H1 (cell line): Measurements from ENCODE around the gene STK40. TPM values are rescaled to one million over a fixed set of nuclear protein-coding genes. Genes with fewer than 3 reads are reported as not detected.

Experiments
- CTCF ChIA-PET: fragments of 300-600 bp; sonication (Branson Sonifier 250); formaldehyde crosslinking; loops from one replicate; lab custom pipeline; 2021; ENCODE audit not compliant: partially characterized antibody; lab: Charles Lee
- POLR2A ChIA-PET: fragments of 300-600 bp; sonication (Branson Sonifier 250); formaldehyde crosslinking; loops from one replicate; lab custom pipeline; 2021; ENCODE audit warnings: inconsistent platforms; ENCODE audit not compliant: partially characterized antibody; lab: Charles Lee
- DNase-seq, 2 experiments: peaks; one replicate each; pipeline versions ENCODE4 v3.0.0 to v3.0.0-alpha.2; 2010 to 2022; ENCODE audit warnings: low spot score in 2 of 2, low read depth in 1 of 2, mixed read lengths in 1 of 2
- FAIRE-seq: peaks from 2 replicates; lab custom pipeline; 2011; peaks lifted over from hg19 to GRCh38; lab: Jason Lieb, UNC
- H2AFZ ChIP-seq: 2 replicates; pipeline ENCODE4 v1.8.1; 2012; ENCODE audit warnings: low read length, inconsistent platforms
- H2AK5ac ChIP-seq: 2 replicates; pipeline ENCODE4 v1.6.1; 2013; ENCODE audit warnings: low read depth, low read length
- H2BK120ac ChIP-seq: replicated peaks from 2 replicates; pipeline ENCODE3; 2013; ENCODE audit warnings: low read depth, low read length, inconsistent platforms
- H2BK12ac ChIP-seq: 2 replicates; pipeline ENCODE4 v1.6.1; 2013; ENCODE audit warnings: low read depth, low read length
- H2BK15ac ChIP-seq: 2 replicates; pipeline ENCODE4 v1.6.1; 2013; ENCODE audit warnings: low read length
- H2BK20ac ChIP-seq: 2 replicates; pipeline ENCODE4 v1.6.1; 2013; ENCODE audit warnings: low read length
- H2BK5ac ChIP-seq: 2 replicates; pipeline ENCODE4 v1.6.1; 2013; ENCODE audit warnings: low read depth, low read length
- H3K14ac ChIP-seq: 2 replicates; pipeline ENCODE4 v1.6.1; 2013; ENCODE audit warnings: inconsistent platforms; ENCODE audit not compliant: insufficient read length
- H3K18ac ChIP-seq: 2 replicates; pipeline ENCODE4 v1.6.1; 2013; ENCODE audit warnings: low read length; ENCODE audit errors: extremely low read depth
- H3K23ac ChIP-seq: 2 replicates; pipeline ENCODE4 v1.6.1; 2013; ENCODE audit warnings: inconsistent platforms; ENCODE audit not compliant: insufficient read length
- H3K23me2 ChIP-seq: 2 replicates; pipeline ENCODE4 v1.6.1; 2013; ENCODE audit warnings: low read depth, low read length
- H3K27ac ChIP-seq: 2 replicates; pipeline ENCODE4 v1.6.1; 2011; ENCODE audit warnings: low read depth, low read length, inconsistent platforms
- H3K27me3 ChIP-seq, 4 experiments: replicated peaks in 1 of 4; 1 replicate in 1 of 4; 2 replicates in 3 of 4; pipeline versions ENCODE4 v1.6.1 to v1.8.1; 2011 to 2013; ENCODE audit warnings: low read length in 3 of 4, mild to moderate bottlenecking in 3 of 4, inconsistent platforms in 2 of 4, mixed read lengths in 2 of 4, moderate library complexity in 1 of 4; ENCODE audit not compliant: control insufficient read depth in 3 of 4, insufficient read depth in 3 of 4; ENCODE audit errors: extremely low read depth in 1 of 4
- H3K36me3 ChIP-seq, 4 experiments: 2 replicates each; pipeline versions ENCODE4 v1.6.1 to v1.8.1; 2011 to 2013; ENCODE audit warnings: mild to moderate bottlenecking in 4 of 4, low read length in 3 of 4, moderate library complexity in 2 of 4, control low read depth in 1 of 4, inconsistent platforms in 1 of 4; ENCODE audit not compliant: insufficient read depth in 4 of 4, control insufficient read depth in 2 of 4
- H3K4ac ChIP-seq: replicated peaks from 2 replicates; pipeline ENCODE3; 2013; ENCODE audit warnings: low read length, low read depth, mixed read lengths, inconsistent platforms; ENCODE audit not compliant: insufficient read length
- H3K4me1 ChIP-seq, 4 experiments: replicated peaks in 1 of 4; 1 replicate in 1 of 4; 2 replicates in 3 of 4; pipeline versions ENCODE4 v1.6.1 to v1.8.1; 2011 to 2013; ENCODE audit warnings: low read length in 3 of 4, inconsistent platforms in 2 of 4, mixed read lengths in 1 of 4; ENCODE audit not compliant: insufficient read depth in 4 of 4, control insufficient read depth in 3 of 4
- H3K4me2 ChIP-seq, 2 experiments: 2 replicates each; pipeline versions ENCODE4 v1.6.1 to v1.8.1; 2011 to 2013; ENCODE audit warnings: low read depth in 2 of 2, low read length in 2 of 2, control low read depth in 1 of 2, inconsistent platforms in 1 of 2, mild to moderate bottlenecking in 1 of 2; ENCODE audit not compliant: insufficient read depth in 1 of 2
- H3K4me3 ChIP-seq, 4 experiments: fragments of 200-600, 300-600 bp in 1 of 4; sonication (generic), shearing (Covaris generic), sonication (Bioruptor Twin) in 1 of 4; 2 replicates each; pipeline versions ENCODE4 v1.5.1 to v1.8.1; 2011 to 2016; ENCODE audit warnings: low read length in 4 of 4, low read depth in 3 of 4, control low read depth in 2 of 4, inconsistent platforms in 2 of 4, mild to moderate bottlenecking in 2 of 4, mixed read lengths in 1 of 4, moderate library complexity in 1 of 4; ENCODE audit not compliant: insufficient read depth in 2 of 4; ENCODE audit errors: extremely low read depth in 1 of 4
- H3K56ac ChIP-seq: replicated peaks from 2 replicates; pipeline ENCODE3; 2013; ENCODE audit warnings: low read depth, mild to moderate bottlenecking, mixed read lengths, low read length, inconsistent platforms; ENCODE audit not compliant: insufficient read length
- H3K79me1 ChIP-seq: 2 replicates; pipeline ENCODE4 v1.6.1; 2013; ENCODE audit warnings: low read depth, low read length, control low read depth
- H3K79me2 ChIP-seq, 2 experiments: 2 replicates each; pipeline versions ENCODE4 v1.6.1 to v1.8.1; 2012 to 2013; ENCODE audit warnings: low read length in 2 of 2, mild to moderate bottlenecking in 2 of 2, inconsistent platforms in 1 of 2; ENCODE audit not compliant: insufficient read depth in 2 of 2, control insufficient read depth in 1 of 2
- H3K9ac ChIP-seq, 4 experiments: replicated peaks in 1 of 4; 1 replicate in 1 of 4; 2 replicates in 3 of 4; pipeline versions ENCODE4 v1.6.1 to v1.8.1; 2011 to 2013; ENCODE audit warnings: low read depth in 3 of 4, low read length in 3 of 4, control low read depth in 2 of 4, mild to moderate bottlenecking in 2 of 4, moderate library complexity in 2 of 4, inconsistent platforms in 1 of 4; ENCODE audit errors: extremely low read depth in 1 of 4
- H3K9me3 ChIP-seq, 2 experiments: 2 replicates each; pipeline versions ENCODE4 v1.6.1 to v1.8.1; 2012 to 2013; ENCODE audit warnings: mild to moderate bottlenecking in 2 of 2, moderate library complexity in 2 of 2, control low read depth in 1 of 2, inconsistent platforms in 1 of 2, low read depth in 1 of 2, low read length in 1 of 2, mixed read lengths in 1 of 2; ENCODE audit not compliant: insufficient read depth in 2 of 2
- H4K20me1 ChIP-seq, 2 experiments: replicated peaks in 1 of 2; 2 replicates each; pipeline versions ENCODE3 to v1.8.1; 2011 to 2013; ENCODE audit warnings: inconsistent platforms in 2 of 2, low read length in 2 of 2, mild to moderate bottlenecking in 1 of 2; ENCODE audit not compliant: insufficient read depth in 2 of 2, control insufficient read depth in 1 of 2
- H4K5ac ChIP-seq: 2 replicates; pipeline ENCODE4 v1.6.1; 2013; ENCODE audit warnings: low read length, low read depth, mixed read lengths, inconsistent platforms; ENCODE audit not compliant: insufficient read length
- H4K8ac ChIP-seq: 2 replicates; pipeline ENCODE4 v1.8.0; 2013; ENCODE audit warnings: mild to moderate bottlenecking, moderate library complexity, low read length, inconsistent platforms; ENCODE audit not compliant: insufficient read depth; ENCODE audit errors: extremely low read depth
- H4K91ac ChIP-seq: replicated peaks from 2 replicates; pipeline ENCODE3; 2013; ENCODE audit warnings: low read length, mixed read lengths, inconsistent platforms; ENCODE audit not compliant: insufficient read length
- ASH2L ChIP-seq: fragments of 200-600, 300-600 bp; sonication (generic); IDR thresholded peaks from one replicate; pipeline ENCODE4 v1.7.1; 2017; ENCODE audit warnings: low read length
- BRCA1 ChIP-seq: IDR thresholded peaks from 2 replicates; pipeline ENCODE4 v1.6.1; 2012; ENCODE audit warnings: low read depth, low read length, improper control_type of control experiment
- CTBP2 ChIP-seq: IDR thresholded peaks from 2 replicates; pipeline ENCODE4 v1.7.0; 2011; ENCODE audit warnings: borderline replicate concordance, mild to moderate bottlenecking, moderate library complexity, mixed read lengths, low read length; ENCODE audit not compliant: insufficient read depth, insufficient read length
- GABPA ChIP-seq: IDR thresholded peaks from 2 replicates; pipeline ENCODE4 v1.6.1; 2011; ENCODE audit warnings: mild to moderate bottlenecking, low read length, moderate library complexity, borderline replicate concordance; ENCODE audit not compliant: insufficient read depth
- NRF1 ChIP-seq: IDR thresholded peaks from 2 replicates; pipeline ENCODE4 v1.6.1; 2011; ENCODE audit warnings: mild to moderate bottlenecking, low read depth, low read length, improper control_type of control experiment
- PHF8 ChIP-seq: fragments of 200-600 bp; sonication (generic); conservative IDR thresholded peaks from 2 replicates; pipeline ENCODE4 v1.7.1; 2012; ENCODE audit warnings: low read depth, mild to moderate bottlenecking, inconsistent platforms, low read length, moderate library complexity
- RAD21 ChIP-seq, 2 experiments: IDR thresholded peaks in 1 of 2; conservative IDR thresholded peaks in 1 of 2; 2 replicates each; pipeline ENCODE4 v1.6.1; 2011; ENCODE audit warnings: low read depth in 2 of 2, low read length in 2 of 2, improper control_type of control experiment in 1 of 2, inconsistent platforms in 1 of 2, mild to moderate bottlenecking in 1 of 2, moderate library complexity in 1 of 2
- RNF2 ChIP-seq: fragments of 200-900, 300-1000 bp; sonication (generic); IDR thresholded peaks from 2 replicates; pipeline ENCODE4 v1.7.1; 2016; ENCODE audit warnings: borderline replicate concordance, low read depth, mild to moderate bottlenecking, antibody characterized with exemption, low read length; ENCODE audit not compliant: poor library complexity, severe bottlenecking; ENCODE audit errors: missing control alignments
- SIN3A ChIP-seq, 2 experiments: IDR thresholded peaks in 1 of 2; conservative IDR thresholded peaks in 1 of 2; 2 replicates each; pipeline ENCODE4 v1.6.1; 2011 to 2012; ENCODE audit warnings: low read length in 2 of 2, improper control_type of control experiment in 1 of 2, low read depth in 1 of 2, mild to moderate bottlenecking in 1 of 2
- TAF7 ChIP-seq: optimal IDR thresholded peaks from 2 replicates; pipeline ENCODE3; 2011; ENCODE audit warnings: low read depth, mild to moderate bottlenecking, inconsistent platforms, low read length, moderate library complexity, borderline replicate concordance
- WGBS, 2 experiments: shearing (Covaris generic) in 1 of 2; methylation state at CpG; one replicate each; pipeline versions ENCODE4 v1.1.6 to v1.1.7; 2013 to 2015; ENCODE audit warnings: low lambda C conversion rate in 2 of 2, mixed read lengths in 2 of 2, inconsistent platforms in 1 of 2, low coverage in 1 of 2, missing lambda C conversion rate in 1 of 2; ENCODE audit not compliant: insufficient replicate concordance in 2 of 2, insufficient coverage in 1 of 2, insufficient read length in 1 of 2; ENCODE audit errors: extremely low coverage in 1 of 2, missing lambda C conversion rate in 1 of 2; 5-methylcytosine and 5-hydroxymethylcytosine counted together
- polyA plus RNA-seq, 7 experiments: library from polyadenylated mRNA; depleted of rRNA in 3 of 7; stranded (reverse) in 5 of 7; unstranded in 2 of 7; fragments of >200 nt in 5 of 7; fragments of 200-250 nt in 2 of 7; gene quantifications; 1 replicate in 5 of 7; 2 replicates in 1 of 7; 4 replicates in 1 of 7; pipeline versions ENCODE4 v1.2.1 to v1.2.3, GENCODE V29; 2011 to 2013; ENCODE audit warnings: missing spikeins in 2 of 7, mixed read lengths in 2 of 7
- total RNA-seq: library from RNA; stranded (reverse); fragmentation: NEBNext Ultra II Directional; extraction: Animal tissue kit (Norgen Biotek cat#: 25700); gene quantifications from 2 replicates; pipeline ENCODE4 v1.2.1, GENCODE V29; 2021

STK40 gene
- total and polyA plus RNA-seq, 2 of the 8 experiments (the other 6 are each of a cell fraction or from before 2014, with no cell fraction given): 13.6 to 28.6 TPM

GRCh38 chr1:36343651-36344394, 41.9 kb downstream of the STK40 start:
- no peak overlapping the region for H3K4ac ChIP-seq
- H2AK5ac ChIP-seq: no peak overlapping the region
- H3K27me3 ChIP-seq: no peaks in the 10 kb centered on the region
- 94% methylated on average over 23 of the region's 24 CpGs; no CpG with 5 or more reads in 1 of the 2 experiments for WGBS, 2 experiments
- H2AFZ ChIP-seq: no peak overlapping the region
- no peaks in the 10 kb centered on the region for H3K79me1 ChIP-seq
- H2BK15ac ChIP-seq: no peak overlapping the region
- H4K91ac ChIP-seq: no peak overlapping the region
- no peak overlapping the region for H3K4me3 ChIP-seq
- FAIRE-seq (no peak), DNase-seq (no peak)
- no peak overlapping the region for H3K14ac ChIP-seq
- H3K23ac ChIP-seq: no peak overlapping the region
- no peak overlapping the region for H2BK120ac ChIP-seq
- H3K9me3 ChIP-seq: no peaks in the 10 kb centered on the region
- H2BK12ac ChIP-seq: no peak overlapping the region
- no peak overlapping the region for H4K5ac ChIP-seq
- H3K4me1 ChIP-seq: no peaks in the 10 kb centered on the region; a peak in 1 of 7 replicates
- H3K23me2 ChIP-seq: no peaks in the 10 kb centered on the region
- no peak overlapping the region for H3K27ac ChIP-seq
- CTCF ChIA-PET: interaction anchor here (0.6 to 10.0 kb wide), 22 partner anchors 11 to 313 kb away, joined by 3 to 150 read pairs (median 7); partner anchors contain the start of genes EVA1B and SH3D21
- H2BK5ac ChIP-seq: no peak overlapping the region
- H3K36me3 ChIP-seq: peaks cover 4 to 25% (median 8%) of the 10 kb centered on the region in 4 experiments; a peak in 5 of 8 replicates
- POLR2A ChIA-PET: interaction anchor here (0.6 to 4.9 kb wide), 11 partner anchors 7 to 151 kb away, joined by 3 to 37 read pairs (median 4); partner anchors contain the start of genes EVA1B and SH3D21
- peaks cover 3 to 4% of the 10 kb centered on the region in 2 experiments for H4K20me1 ChIP-seq
- no peak overlapping the region for H3K9ac ChIP-seq
- H2BK20ac ChIP-seq: no peak overlapping the region
- H3K4me2 ChIP-seq: no peak overlapping the region
- H3K79me2 ChIP-seq: no peaks in the 10 kb centered on the region
- no peak overlapping the region for H3K56ac ChIP-seq
- no peak overlapping the region; the same call in 1 of the 2 replicates for H4K8ac ChIP-seq
- H3K18ac ChIP-seq: no peak overlapping the region
- TF ChIP-seq ASH2L (no peak), BRCA1 (no peak), RAD21 (IDR thresholded peaks at IDR 0.05 in 1 of 2, conservative IDR thresholded peaks at IDR 0.05 in 1 of 2; ENCODE audit: low read depth in 2 of 2, low read length in 2 of 2) (no peak), NRF1 (no peak), CTBP2 (no peak), PHF8 (no peak), SIN3A (conservative IDR thresholded peaks at IDR 0.05 in 1 of 2, IDR thresholded peaks at IDR 0.05 in 1 of 2; ENCODE audit: low read depth in 1 of 2, low read length in 2 of 2) (no peak), RNF2 (no peak), GABPA (no peak), TAF7 (no peak)
